GM18868 (cell line): ENCODE results near the gene BRI3.

ENCODE experiments used
- ATAC-seq: cut with Tn5 transposase; IDR thresholded peaks from one replicate; pipeline ENCODE4 v1.9.1; 2021; ENCODE audit warnings: mild to moderate bottlenecking, moderate library complexity; ENCODE audit not compliant: unreplicated experiment

Gene BRI3

GRCh38 chr7:98286701-98287485, 5.4 kb downstream of the BRI3 start:
- no peak for ATAC-seq

DNA sequence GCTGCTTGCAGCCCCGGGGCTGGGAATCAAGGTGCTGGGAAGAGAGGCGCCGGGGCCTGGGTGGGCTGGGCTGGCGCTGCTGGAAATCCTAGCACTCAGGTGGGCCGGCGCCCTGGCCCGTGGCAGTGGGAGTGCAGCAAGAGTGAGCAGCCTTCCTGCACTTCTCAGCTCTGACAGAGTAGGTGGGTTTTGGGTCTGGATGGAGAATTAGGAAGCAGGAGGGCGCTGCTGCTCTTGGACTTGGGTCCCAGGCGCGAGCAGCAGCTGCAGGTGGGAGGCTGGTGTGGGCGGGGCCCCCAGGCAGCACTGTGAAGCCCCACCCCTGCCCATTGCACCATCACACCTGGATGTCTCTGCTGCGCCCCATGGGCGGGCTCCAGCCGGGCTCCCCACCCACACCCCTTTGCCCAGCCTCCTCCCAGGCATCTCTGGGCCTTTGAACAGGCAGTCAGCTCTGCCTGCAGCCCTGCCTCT, 6.0 kb downstream of the BRI3 start:
- ATAC-seq = no peak

DNA sequence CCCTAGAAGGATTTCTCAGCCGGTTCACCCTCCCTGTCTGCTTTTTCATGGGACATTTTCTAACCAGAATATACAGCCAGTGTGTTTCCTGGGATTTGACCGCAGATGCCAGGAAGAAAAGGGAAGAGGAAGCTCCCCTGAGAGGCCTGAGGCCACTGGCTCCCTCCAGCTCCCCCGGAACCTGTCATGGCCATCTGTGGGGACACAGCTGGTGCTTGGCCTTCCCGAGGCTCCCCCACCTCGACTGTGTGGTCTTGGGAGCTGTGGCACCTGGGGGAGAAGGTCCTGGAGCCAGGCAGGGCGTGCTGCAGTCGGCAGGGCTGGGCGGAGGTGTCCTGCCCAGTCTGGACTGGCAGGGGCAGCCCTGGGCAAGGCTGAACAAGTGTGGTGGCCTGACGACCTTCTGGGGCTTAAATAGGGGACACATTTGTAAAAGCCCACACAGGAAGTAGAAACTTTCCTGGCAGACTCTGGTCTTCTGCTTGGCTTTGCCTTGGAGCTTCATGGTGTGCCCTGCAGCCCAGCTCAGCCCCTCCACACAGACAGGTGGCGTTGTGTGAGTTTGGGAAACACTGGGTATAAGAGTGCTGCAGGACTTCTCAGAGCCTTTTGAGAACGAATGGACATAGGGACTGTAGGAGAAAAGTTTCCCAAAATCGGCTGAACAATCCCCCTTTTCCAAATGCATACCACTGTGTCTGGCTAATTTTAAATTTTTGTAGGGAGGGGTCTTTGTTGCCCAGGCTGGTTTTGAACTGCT, 6.8 kb downstream of the BRI3 start:
- ATAC-seq = no peak

- ATAC-seq = no peak
These were observed 7.9 kb downstream of the BRI3 start for GRCh38 chr7:98289333-98289875.

GRCh38 chr7:98291717-98292116, 10.2 kb downstream of the BRI3 start:
- no peak for ATAC-seq

- no peak for ATAC-seq
These were observed 11.8 kb downstream of the BRI3 start for GRCh38 chr7:98293265-98293664.

- no peak for ATAC-seq
These were observed 12.3 kb downstream of the BRI3 start for GRCh38 chr7:98293746-98294145.

DNA sequence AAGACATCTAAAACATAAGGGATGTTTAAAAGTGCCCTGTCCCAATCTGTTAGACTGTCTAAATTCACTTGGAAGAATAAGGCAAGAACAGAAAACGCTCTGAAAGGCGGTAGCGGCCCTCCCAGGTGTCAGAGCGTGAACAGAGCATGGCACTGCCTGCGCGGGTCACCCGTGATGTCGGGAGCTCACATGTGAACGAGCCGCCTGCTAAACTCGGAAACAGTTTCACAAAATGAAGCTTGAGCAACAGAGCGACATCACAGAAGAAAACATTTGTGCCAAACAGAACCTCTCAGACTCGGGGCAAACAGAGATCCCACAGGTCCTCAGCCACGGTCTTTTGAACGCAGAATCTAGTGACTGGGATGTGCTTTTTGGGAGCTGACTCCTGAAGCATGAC, 12.8 kb downstream of the BRI3 start:
- ATAC-seq = no peak

- peak; percentile 78 for ATAC-seq
These were observed 13.4 kb downstream of the BRI3 start for GRCh38 chr7:98294798-98295382.

GRCh38 chr7:98295467-98296192, 14.1 kb downstream of the BRI3 start:
- no peak for ATAC-seq

DNA sequence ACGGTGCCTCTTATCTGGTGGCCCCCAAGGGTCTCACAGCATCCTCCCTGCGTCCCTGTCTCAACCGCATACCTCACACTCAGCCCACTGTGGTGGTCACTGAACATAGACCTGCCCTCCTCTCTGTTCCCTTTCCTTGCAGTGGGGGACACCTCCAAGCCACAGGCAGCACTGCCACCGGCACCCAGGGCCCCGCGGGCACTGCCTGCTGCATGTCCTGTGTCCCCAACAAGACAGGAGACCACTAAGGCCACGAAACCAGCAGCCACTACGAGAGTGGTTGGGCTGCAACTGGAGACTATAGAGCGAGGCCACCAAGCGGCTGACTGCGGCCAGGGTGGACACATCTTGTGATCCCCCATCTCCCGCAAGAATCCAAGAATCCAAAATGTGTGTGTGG, 15.3 kb downstream of the BRI3 start:
- no peak for ATAC-seq

- ATAC-seq = no peak
These were observed 16.3 kb downstream of the BRI3 start for GRCh38 chr7:98297626-98298286.

GRCh38 chr7:98300595-98301372, 19.3 kb downstream of the BRI3 start:
- no peak for ATAC-seq

- ATAC-seq = no peak
These were observed 20.4 kb downstream of the BRI3 start for GRCh38 chr7:98301693-98302470.

- no peak for ATAC-seq
These were observed 21.8 kb downstream of the BRI3 start for GRCh38 chr7:98303176-98303865.

GRCh38 chr7:98303906-98304305, 22.4 kb downstream of the BRI3 start:
- no peak for ATAC-seq

- ATAC-seq = no peak
These were observed 24.6 kb downstream of the BRI3 start for GRCh38 chr7:98305951-98306535.

- ATAC-seq = no peak
These were observed 26.5 kb downstream of the BRI3 start for GRCh38 chr7:98307971-98308466.
